ENCODE data around the gene TLE3. TPM values are rescaled to one million over a fixed set of nuclear protein-coding genes. Genes with fewer than 3 reads are reported as not detected.

TLE3 gene
- total RNA-seq, 1 donor from 2014 or later: 17.6 TPM

DNA sequence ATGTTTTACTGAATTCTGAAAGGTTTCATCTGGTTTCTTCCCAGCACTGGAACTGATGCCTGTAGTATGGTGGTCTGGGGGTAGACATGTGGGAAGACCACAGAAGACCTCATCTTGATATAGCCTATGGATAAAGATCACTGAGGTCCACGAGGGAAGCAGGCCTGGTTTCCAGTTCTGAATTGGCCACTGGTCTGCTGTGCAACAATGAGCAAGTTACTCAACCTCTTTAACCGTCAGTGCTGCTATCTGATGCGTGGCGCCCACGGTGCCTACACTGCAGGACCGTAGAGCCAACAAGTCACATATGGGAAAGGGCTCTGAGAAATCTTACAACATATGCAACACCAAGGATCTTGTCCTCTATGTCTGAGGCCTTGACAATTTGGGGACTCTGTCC is 13.3 kb downstream of the TLE3 start:
- no peak for DNase-seq (ENCODE audit: low spot score)

DNA sequence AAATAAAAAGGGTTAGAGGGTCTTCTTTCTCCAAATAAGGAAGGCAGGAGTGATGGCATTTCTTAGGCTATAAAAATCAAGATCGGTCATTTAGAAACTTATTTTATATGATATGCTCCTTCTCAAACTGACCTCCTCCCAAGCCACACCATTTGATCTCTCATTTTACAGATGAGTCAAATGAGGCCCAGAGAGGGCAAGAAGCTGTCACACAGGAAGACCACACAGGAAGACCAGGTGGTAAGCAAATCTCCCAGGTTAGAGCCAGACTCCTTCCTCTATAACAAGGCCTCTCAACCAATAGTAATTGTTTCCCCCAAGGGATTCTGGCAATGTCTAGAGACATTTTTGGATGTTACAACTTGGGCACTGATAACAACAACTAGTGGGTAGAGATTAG is 13.8 kb downstream of the TLE3 start:
- DNase-seq (ENCODE audit: low spot score): no peak

DNA sequence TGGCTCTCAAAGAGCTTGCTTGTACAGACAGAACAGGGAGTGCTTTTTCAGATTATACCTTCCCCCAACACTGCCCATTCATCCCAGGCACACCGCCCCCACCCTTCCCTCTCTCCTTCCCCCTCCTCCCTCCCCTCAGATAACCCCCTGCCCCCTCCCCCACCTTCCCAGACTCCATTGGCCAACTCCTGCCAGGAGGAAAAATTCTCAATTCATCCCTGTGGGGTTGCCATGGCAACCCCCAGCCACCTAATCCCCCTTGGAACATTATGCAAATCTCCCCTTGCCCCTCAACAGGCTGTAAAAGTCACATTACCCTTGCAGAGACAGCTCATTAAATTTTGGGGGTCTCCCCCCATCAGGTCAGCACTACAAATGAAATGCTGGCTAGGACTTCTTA is 14.3 kb downstream of the TLE3 start:
- DNase-seq (ENCODE audit: low spot score): no peak

GRCh38 chr15:70082281-70082900 is 15.3 kb downstream of the TLE3 start:
- DNase-seq (ENCODE audit: low spot score): no peak

DNA sequence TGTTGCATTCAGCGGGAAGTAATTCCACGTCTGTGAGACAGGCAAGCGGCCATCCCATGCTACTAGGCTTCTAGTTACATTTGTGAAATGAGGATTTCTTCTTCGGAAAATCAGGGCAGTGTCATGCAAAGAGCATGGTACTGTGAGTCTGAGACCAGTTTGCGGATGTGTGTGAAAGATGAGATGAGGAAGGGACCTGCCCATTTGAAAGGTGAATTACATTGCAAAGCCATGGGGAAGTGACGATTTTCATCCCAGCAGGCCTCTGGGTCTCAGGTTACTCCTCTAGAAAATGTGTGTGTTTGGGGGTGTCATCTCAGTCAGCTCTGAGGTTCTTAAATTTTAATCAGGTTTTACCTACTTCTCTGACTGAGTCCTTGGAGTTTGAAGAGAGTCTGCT is 16.1 kb downstream of the TLE3 start:
- no peak for DNase-seq (ENCODE audit: low spot score)

DNA sequence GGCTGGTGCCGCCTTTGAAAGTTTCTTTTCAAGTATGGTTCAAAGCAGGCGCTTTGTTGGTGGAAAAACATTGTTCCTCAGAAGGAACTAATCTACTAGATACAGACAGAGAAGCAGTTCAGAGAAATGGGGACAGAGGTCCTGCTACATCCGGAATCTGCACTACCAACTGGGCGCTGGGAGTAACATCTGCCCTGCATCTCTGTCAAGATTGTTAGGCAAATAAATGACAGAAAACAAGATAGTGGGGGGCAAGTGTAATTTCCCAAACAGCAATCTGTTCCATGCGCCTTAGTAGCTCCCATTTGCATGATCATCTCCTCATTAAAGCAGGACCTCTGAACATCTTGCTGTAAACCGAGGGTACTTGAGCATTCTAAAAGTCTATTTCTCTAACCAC is 17.4 kb downstream of the TLE3 start:
- no peak for DNase-seq (ENCODE audit: low spot score)

- no peak for DNase-seq (ENCODE audit: low spot score)
These were observed 17.8 kb downstream of the TLE3 start for GRCh38 chr15:70079888-70080287.

DNA sequence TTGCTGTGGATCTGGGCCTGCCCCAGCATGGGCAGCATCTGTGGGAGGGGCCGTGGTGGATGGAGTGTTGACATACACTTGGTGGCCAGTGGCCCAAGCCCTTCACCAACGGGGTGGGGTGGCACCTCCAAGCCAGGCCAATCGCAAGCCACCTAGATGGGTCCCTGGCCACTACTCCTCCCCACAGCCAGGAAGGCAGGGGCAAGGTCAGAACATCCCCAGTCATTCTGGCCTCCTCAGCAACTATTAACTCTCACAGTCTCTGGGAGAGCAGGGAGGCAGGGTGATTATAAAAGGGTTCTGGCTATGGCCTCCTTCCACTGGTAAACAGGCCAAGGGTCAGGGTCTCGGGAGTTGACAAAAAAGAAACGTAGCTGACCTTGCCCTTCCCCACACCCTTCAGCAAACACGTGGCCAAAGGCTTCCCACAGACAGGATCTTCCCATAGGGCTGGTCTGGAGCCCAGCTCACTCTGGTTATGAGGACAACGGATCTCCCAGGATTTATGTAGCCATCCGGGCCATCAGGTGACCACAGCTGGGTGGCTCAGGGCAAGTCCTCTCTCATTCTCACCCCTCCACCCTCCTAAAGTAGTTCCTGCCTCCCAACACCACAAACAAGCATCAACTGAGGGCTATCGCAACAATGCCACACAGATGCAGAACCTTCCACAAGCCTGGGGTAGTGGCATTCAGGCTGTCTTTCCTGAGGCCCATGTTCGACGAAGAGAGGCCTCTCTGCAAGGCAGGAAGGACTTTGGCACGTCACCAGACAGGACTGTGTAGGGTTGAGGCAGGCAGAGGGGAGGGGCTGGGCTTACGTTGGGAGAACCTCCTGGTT is 18.9 kb downstream of the TLE3 start:
- no peak for DNase-seq (ENCODE audit: low spot score)

- peak; percentile 47 for DNase-seq (ENCODE audit: low spot score)
These were observed 20.2 kb downstream of the TLE3 start for GRCh38 chr15:70077188-70078147.

DNA sequence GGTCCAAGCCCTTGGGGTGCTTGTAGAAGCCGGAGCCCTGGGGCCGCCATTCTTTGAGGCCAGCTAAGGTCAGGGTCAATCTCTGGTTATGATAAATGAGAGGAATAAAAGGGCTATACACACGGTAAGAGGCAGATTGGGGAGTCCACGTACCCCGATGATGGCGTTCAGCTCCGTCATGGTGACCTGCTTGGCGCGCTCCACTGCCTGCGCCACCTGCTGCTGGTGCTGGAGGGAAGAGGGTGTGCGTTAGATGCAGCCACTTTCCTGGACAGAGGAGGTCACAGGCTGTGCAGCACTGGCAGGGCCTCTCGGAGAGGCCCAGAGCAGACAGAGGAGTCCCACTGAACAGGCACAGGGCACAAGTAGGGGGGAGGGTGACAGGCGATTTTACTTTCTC is 23.3 kb downstream of the TLE3 start:
- no peak for DNase-seq (ENCODE audit: low spot score)

DNA sequence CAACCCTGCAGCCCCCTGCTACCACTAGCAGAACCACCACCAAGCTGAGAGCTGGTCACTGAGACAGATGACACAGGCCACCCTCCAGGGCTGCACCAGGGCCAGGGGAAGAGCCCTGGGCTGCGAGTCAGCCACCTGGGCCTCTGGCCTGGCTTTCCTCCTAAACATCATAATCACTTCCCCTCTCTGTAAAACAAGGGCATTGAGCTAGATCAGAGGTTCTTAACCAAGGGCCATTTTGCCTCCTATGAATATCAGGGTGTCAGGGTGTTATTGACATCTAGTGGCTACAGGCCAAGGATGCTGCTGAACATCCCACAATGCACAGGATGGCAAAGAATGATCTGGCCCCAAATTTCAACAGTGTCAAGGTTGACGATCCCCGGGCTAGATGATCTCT is 25.2 kb downstream of the TLE3 start:
- no peak for DNase-seq (ENCODE audit: low spot score)

- no peak for DNase-seq (ENCODE audit: low spot score)
These were observed 25.9 kb downstream of the TLE3 start for GRCh38 chr15:70071799-70072198.

DNA sequence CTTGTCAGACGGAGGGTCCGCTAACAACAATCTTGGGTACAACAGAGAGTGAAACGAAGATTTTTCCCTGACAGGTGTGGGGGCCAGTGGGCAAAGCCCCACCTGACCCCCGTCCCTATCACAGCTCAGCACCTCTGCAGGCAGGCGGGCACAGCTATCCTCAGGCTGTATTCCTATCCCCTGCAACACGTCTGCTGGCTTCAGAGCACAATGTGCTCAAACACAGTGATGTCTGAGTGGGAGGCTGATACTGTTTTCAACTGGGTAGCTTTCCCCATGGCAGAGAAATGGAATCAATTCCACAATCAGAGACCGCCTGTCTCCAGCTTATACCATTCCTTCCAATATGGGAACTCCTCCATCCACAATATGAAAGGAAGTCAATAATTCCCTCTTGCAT is 28.0 kb downstream of the TLE3 start:
- DNase-seq (ENCODE audit: low spot score): no peak

DNA sequence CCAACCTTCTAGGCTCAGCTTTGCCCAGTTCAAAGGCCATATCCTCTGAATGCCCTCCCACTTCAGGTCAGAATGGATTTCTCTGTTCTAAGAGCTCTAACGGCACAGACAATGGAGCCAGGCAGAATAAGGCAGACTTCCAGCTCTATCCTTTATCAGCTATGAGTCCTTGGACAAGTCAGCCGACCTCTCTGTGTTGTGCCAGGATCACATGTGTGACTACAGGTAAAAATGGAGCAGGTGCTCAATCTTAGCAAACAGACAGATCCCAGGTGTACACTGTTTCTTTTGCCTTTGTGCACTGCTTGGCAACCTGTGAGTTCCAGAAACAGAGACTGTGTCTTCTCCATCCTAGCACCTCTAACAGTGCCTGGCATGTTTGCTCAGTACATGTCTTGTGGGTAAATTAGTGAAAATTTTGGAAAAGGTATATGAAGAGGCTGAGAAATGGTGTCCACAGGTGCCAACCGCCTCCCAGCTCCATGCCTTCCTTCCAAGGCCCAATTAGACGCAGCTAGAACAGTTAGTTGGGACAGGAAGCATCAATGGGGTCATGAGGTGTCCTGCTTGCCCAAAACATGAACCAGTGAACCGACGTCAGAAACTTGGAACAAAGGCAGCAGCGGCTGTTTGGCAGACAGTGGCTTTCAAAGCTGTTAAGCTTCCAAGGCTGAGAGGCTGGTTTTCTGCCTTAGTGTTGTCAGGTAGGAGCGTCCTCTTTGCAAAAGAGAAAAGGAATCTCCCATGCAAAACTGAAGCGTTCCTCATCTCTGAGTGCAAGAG is 28.7 kb downstream of the TLE3 start:
- no peak for DNase-seq (ENCODE audit: low spot score)

DNA sequence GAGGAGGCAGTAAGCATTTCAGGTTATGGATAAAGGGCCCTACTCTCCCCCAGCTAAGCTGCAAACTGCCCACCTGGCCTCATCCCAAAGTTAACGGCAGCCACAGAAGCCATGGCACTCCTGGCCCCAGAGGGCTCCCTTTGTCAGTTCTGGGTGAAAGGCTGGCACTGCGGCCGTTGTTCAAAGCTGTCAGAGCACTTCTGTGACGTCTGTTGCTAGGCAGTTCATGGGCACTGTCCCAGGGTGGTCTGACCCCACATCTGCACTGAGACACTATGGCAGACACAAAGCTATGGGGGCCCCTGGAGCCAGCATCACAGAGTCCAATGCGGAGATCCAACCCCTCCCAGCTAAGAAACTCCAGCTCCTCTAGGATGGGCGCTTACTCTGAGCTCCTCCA is 30.0 kb downstream of the TLE3 start:
- no peak for DNase-seq (ENCODE audit: low spot score)

GRCh38 chr15:70067011-70067410 is 30.7 kb downstream of the TLE3 start:
- DNase-seq (ENCODE audit: low spot score): no peak

- DNase-seq (ENCODE audit: low spot score): peak; percentile 74
These were observed 31.3 kb downstream of the TLE3 start for GRCh38 chr15:70066447-70066846.

DNA sequence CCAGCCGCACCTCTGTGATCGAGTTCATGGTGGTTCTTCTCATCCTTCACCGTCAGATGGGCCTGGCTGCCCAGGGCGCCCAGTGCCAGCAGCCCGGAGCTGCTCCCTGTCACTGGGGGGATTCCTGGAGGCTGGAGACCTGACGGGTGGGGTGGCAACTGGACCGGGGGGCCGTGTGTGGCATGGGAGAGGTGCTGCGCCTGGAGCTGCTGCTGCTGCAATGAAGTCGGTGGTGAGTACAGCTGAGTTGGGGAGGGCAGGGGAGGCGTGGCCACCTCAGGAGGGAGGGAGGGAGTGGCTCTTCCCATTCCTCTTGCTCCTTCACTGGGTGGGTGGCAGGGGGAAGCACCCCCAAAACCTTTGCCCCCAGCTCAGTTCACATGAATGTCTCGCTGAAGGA is 31.7 kb downstream of the TLE3 start:
- no peak for DNase-seq (ENCODE audit: low spot score)

DNA sequence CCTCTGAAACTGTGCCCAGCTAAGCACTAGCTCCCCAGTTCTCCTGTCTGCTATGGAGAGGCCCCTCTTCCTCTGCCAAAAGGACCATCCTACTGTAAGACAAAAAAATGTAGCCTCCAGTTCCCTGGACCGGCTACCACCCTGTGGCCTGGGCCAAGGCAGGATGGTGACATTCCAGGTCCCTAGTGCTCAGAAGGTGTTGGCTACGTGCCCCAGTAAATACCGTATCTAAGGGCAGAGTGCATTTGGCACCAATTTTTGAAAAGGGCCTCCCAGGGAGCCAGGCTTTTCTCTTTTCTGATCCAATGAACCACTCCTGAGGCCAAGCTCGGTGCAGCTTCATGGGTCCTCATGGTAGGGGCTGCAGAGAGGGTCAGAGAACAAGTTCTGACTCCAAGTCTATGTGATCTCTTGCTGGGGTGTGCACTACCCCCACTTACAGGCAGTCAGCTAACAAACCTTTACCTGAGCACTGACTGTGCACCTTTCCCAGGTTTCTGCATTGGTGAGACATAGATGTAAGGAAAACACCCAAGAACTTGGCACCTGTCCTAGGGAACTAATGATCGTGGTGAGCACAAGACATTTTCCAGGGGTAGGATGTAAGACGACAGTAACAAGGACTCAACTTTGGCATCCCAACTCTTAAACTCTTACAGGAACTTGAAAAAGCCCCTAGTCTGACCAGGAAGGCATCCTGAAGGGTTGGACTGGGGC is 32.6 kb downstream of the TLE3 start:
- no peak for DNase-seq (ENCODE audit: low spot score)

DNA sequence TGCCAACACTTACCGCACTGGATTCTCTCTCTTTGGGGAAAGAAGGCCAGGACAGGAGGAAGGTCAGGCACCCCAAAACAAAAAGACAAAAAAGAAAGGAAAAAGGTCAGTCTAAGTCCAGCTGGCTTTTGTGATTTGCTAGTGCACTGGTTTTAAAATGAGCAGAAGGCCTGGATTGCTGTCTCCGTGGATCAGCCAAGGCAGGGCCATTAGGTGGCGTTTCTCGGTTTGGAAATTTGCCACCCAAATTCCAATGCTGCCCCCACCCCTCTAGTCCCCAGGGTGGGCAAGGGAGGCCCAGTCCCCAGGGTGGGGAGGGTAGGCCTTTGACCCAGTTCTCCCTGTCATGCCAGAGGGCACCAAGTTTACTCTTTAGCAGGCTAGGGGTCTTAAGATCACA is 33.3 kb downstream of the TLE3 start:
- DNase-seq (ENCODE audit: low spot score): peak; percentile 44

- no peak for DNase-seq (ENCODE audit: low spot score)
These were observed 33.7 kb downstream of the TLE3 start for GRCh38 chr15:70063980-70064379.
